Stomach (tissue), 9 donors: ENCODE results near the gene FGD6. TPM values are rescaled to one million over a fixed set of nuclear protein-coding genes. Genes with fewer than 3 reads are reported as not detected.

ENCODE experiments used
- DNase-seq, 2 donors: peaks; one replicate each; pipeline versions ENCODE4 v3.0.0 to v3.0.0-alpha.2; 2013 to 2019
- H3K27ac ChIP-seq, 5 donors: fragments of 200-600 bp in 4 of 5; sonication (generic) in 4 of 5; one replicate each; pipeline ENCODE4 v1.5.1; 2013 to 2019; ENCODE audit warnings: mild to moderate bottlenecking in 1 of 5, moderate library complexity in 1 of 5
- H3K27me3 ChIP-seq, 3 donors: fragments of 200-600 bp; sonication (generic); one replicate each; pipeline ENCODE4 v1.5.1; 2017 to 2019; ENCODE audit warnings: mixed run types in 1 of 3
- H3K36me3 ChIP-seq, 4 donors: fragments of 200-600 bp; sonication (generic); 1 replicate in 3 of 4; 2 replicates in 1 of 4; pipeline ENCODE4 v1.5.1; 2016 to 2019
- H3K4me1 ChIP-seq, 4 donors: fragments of 200-600 bp; sonication (generic); one replicate each; pipeline ENCODE4 v1.5.1; 2016 to 2019
- H3K4me3 ChIP-seq, 4 donors: fragments of 200-600 bp; sonication (generic) in 3 of 4; one replicate each; pipeline ENCODE4 v1.5.1; 2016 to 2019; ENCODE audit warnings: mild to moderate bottlenecking in 1 of 4
- H3K9me3 ChIP-seq, 4 donors: fragments of 200-600 bp; sonication (generic); one replicate each; pipeline ENCODE4 v1.5.1; 2016 to 2019
- CTCF ChIP-seq, 7 experiments: fragments of 450-650 bp in 4 of 7; fragments of 200-600 bp in 3 of 7; sonication (generic) in 3 of 7; IDR thresholded peaks; one replicate each; pipeline ENCODE4 v1.5.1; 2016 to 2019; ENCODE audit warnings: antibody characterized with exemption in 7 of 7, control low read depth in 2 of 7, mild to moderate bottlenecking in 1 of 7
- EP300 ChIP-seq: sonication (generic); formaldehyde crosslinking; IDR thresholded peaks from one replicate; pipeline ENCODE4 v1.6.1; 2017; ENCODE audit warnings: antibody characterized with exemption
- POLR2A ChIP-seq, 4 donors: fragments of 450-650 bp; IDR thresholded peaks; one replicate each; pipeline ENCODE4 v1.6.1; 2016; ENCODE audit warnings: antibody characterized with exemption in 4 of 4, control low read depth in 2 of 4, mild to moderate bottlenecking in 1 of 4, moderate library complexity in 1 of 4
- POLR2AphosphoS5 ChIP-seq, 3 donors: sonication (generic); formaldehyde crosslinking; IDR thresholded peaks; one replicate each; pipeline ENCODE4 v1.6.1; 2016; ENCODE audit warnings: antibody characterized with exemption in 3 of 3
- WGBS, 5 donors: extraction: QIAGEN DNeasy Blood & Tissue Kit in 3 of 5; methylation state at CpG; one replicate each; pipeline versions ENCODE4 v1.1.5 to v1.1.7; 2013 to 2018; 5-methylcytosine and 5-hydroxymethylcytosine counted together
- intact Hi-C: fragments of 100-400 bp; cut with DNase I; formaldehyde crosslinking; loops from one replicate; pipeline ENCODE4 v1.15.1; 2023; ENCODE audit warnings: low total_unique reads
- polyA plus RNA-seq, 3 donors: library from polyadenylated mRNA; stranded (reverse); fragments of 200-250 nt; gene quantifications; one replicate each; pipeline ENCODE4 v1.2.3, GENCODE V29; 2013
- total RNA-seq, 5 donors: library from RNA; depleted of rRNA; stranded (reverse); fragments of >200 nt; gene quantifications; one replicate each; pipeline versions ENCODE4 v1.1.0 to v1.2.3, GENCODE V29; 2014 to 2016
- donor health status: healthy with polysubstance abuse.
- donor health status: Bipolar disorder and iron deficiency.
- donor health status: healthy.

FGD6 gene
- total and polyA plus RNA-seq, 8 donors = 0.92 to 16.3 (median 5.7) TPM

DNA sequence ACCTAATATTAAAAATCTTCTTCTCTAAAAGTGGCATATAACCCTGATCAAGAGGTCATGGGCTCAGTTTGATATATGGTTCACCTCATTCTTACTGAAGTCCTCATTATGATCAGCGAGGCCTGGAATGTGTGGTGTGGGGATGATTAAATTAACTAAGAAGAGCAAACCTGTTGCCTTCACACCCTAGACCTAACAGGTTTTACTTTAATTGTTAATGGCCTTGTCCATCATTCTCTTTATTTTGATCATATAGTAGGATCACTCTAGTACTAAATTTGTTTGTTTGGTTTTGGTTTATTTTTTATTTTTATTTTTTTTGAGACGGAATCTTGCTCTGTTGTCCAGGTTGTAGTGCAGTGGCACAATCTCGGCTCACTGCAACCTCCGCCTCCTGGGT lies 43.8 kb upstream of the FGD6 start:
- WGBS, 5 donors = 94 to 100% (median 98%) methylated on average over 4 of the region's 4 CpGs
- H3K4me1 ChIP-seq = peaks cover 0 to 15% (median 9%) of the 10 kb centered on the region in 4 donors
- no peak for TF ChIP-seq CTCF (IDR thresholded peaks at IDR 0.05)
- no peak for TF ChIP-seq POLR2A (IDR thresholded peaks at IDR 0.05)
- no peak for TF ChIP-seq POLR2AphosphoS5 (IDR thresholded peaks at IDR 0.05)
- no peak for TF ChIP-seq EP300
- H3K27ac ChIP-seq = no peak overlapping the region
- H3K9me3 ChIP-seq = no peaks in the 10 kb centered on the region
- DNase-seq = no peak
- H3K36me3 ChIP-seq = peaks cover 12 to 68% (median 66%) of the 10 kb centered on the region in 4 donors
- intact Hi-C loops = no loop called here
- no peak overlapping the region for H3K4me3 ChIP-seq
- H3K27me3 ChIP-seq = no peaks in the 10 kb centered on the region

DNA sequence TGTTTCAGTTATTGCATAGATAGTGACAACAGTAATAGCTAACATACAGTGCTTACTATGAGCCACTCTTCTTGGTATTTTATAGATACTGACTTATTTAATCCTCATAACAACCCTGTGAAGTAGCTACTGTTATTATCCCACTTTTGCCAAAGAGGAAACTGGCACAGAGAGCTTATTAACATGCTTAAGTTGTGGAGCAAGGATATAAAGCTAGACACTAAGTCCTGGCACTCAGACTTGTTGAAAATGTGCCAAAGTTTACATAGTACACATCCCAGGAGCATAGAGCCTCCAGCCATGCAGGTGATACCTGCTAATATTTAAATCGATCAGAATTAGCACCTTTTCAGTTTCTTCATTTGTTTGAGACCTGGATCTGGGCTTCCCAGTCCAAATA lies 42.1 kb upstream of the FGD6 start:
- WGBS, 5 donors = 20 to 54% (median 37%) methylated on average over 1 of the region's 1 CpG
- intact Hi-C loops = no loop called here

DNA sequence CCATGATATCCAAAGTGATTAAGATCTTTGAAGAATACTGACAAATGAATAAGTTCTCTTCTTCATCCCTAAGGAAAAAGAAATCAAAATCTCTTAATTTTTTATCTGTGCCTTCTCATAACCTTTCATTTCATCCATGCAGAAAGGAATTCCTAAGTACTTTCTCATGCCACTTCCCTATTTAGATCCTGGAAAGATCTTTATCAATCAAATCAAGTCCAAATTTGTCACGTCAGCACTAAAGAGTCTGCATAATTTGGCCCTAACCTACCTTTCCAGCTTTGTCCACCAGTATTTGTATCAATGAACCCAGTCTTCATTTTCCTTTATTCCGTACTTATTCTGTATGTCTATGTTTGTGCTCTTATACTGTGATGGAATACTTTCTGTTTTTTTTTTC lies 41.5 kb upstream of the FGD6 start:
- intact Hi-C loops = no loop called here
- WGBS, 5 donors = 64 to 86% (median 78%) methylated on average over 2 of the region's 2 CpGs
- Histone ChIP-seq H3K36me3 (peaks cover 21 to 71% (median 68%) of the 10 kb centered on the region in 4 donors), H3K27me3 (no peaks in the 10 kb centered on the region), H3K4me1 (peaks cover 0 to 15% (median 9%) of the 10 kb centered on the region in 4 donors), H3K27ac (no peak overlapping the region), H3K9me3 (no peaks in the 10 kb centered on the region), H3K4me3 (no peak overlapping the region)
- no peak for TF ChIP-seq POLR2AphosphoS5 (IDR thresholded peaks at IDR 0.05)
- TF ChIP-seq POLR2A (IDR thresholded peaks at IDR 0.05) = no peak
- TF ChIP-seq CTCF (IDR thresholded peaks at IDR 0.05) = no peak
- no peak for TF ChIP-seq EP300
- no peak for DNase-seq

More for the DNA sequence above, 42.1 kb upstream of the FGD6 start:
- Histone ChIP-seq H3K27me3 (no peaks in the 10 kb centered on the region), H3K9me3 (no peaks in the 10 kb centered on the region), H3K4me3 (no peak overlapping the region), H3K36me3 (peaks cover 21 to 71% (median 68%) of the 10 kb centered on the region in 4 donors), H3K27ac (no peak overlapping the region), H3K4me1 (peaks cover 0 to 15% (median 9%) of the 10 kb centered on the region in 4 donors)
- TF ChIP-seq POLR2A (IDR thresholded peaks at IDR 0.05) = no peak
- TF ChIP-seq EP300 = no peak
- no peak for TF ChIP-seq POLR2AphosphoS5 (IDR thresholded peaks at IDR 0.05)
- no peak for TF ChIP-seq CTCF (IDR thresholded peaks at IDR 0.05)
- no peak for DNase-seq

- no peak for DNase-seq
- H3K36me3 ChIP-seq = peaks cover 22 to 71% (median 68%) of the 10 kb centered on the region in 4 donors
- intact Hi-C loops = no loop called here
- peaks cover 0 to 15% (median 9%) of the 10 kb centered on the region in 4 donors for H3K4me1 ChIP-seq
- no peaks in the 10 kb centered on the region for H3K27me3 ChIP-seq
- H3K4me3 ChIP-seq = no peak overlapping the region
- H3K27ac ChIP-seq = no peak overlapping the region
- H3K9me3 ChIP-seq = no peaks in the 10 kb centered on the region
- TF ChIP-seq CTCF (IDR thresholded peaks at IDR 0.05) (no peak), EP300 (no peak), POLR2AphosphoS5 (IDR thresholded peaks at IDR 0.05) (no peak), POLR2A (IDR thresholded peaks at IDR 0.05) (no peak)
- WGBS, 5 donors = 90 to 100% (median 97%) methylated on average over 2 of the region's 2 CpGs
Measured at GRCh38 chr12:95258151-95258550, 40.9 kb upstream of the FGD6 start.
